ENCODE data around the gene XKR7.

XKR7 gene

GRCh38 chr20:31943052-31943471, 24.9 kb upstream of the XKR7 start:
- peaks cover 3% of the 10 kb centered on the region for H3K9me3 ChIP-seq (ENCODE audit: control insufficient read depth, low read length)
- DNase-seq = no peak
- H3K4me2 ChIP-seq (ENCODE audit: low read length, poor library complexity, severe bottlenecking) = no peak overlapping the region
- no peak overlapping the region for H3K23ac ChIP-seq (ENCODE audit: low read length in 2 of 2)
- no peak overlapping the region for H3K4ac ChIP-seq (ENCODE audit: low read depth in 1 of 2, low read length in 2 of 2)
- H3K36me3 ChIP-seq (ENCODE audit: control insufficient read depth in 1 of 2, insufficient read depth in 2 of 2, low read depth in 1 of 2, low read length in 2 of 2) = peaks cover 43 to 54% of the 10 kb centered on the region in 2 experiments
- H2AK5ac ChIP-seq (ENCODE audit: low read length, severe bottlenecking) = no peak overlapping the region
- H3K27ac ChIP-seq (ENCODE audit: low read length, poor library complexity, severe bottlenecking) = no peak overlapping the region
- no peaks in the 10 kb centered on the region for H3K4me1 ChIP-seq (ENCODE audit: control insufficient read depth, insufficient read depth, low read depth, low read length)
- peaks cover 19% of the 10 kb centered on the region for H3K79me1 ChIP-seq (replicated peaks; ENCODE audit: low read length, poor library complexity, severe bottlenecking)
- no peak overlapping the region for H4K91ac ChIP-seq (ENCODE audit: low read length)
- H2BK15ac ChIP-seq (ENCODE audit: low read depth, poor library complexity, severe bottlenecking) = no peak overlapping the region
- no peak overlapping the region for H4K8ac ChIP-seq (ENCODE audit: low read length)
- no peak overlapping the region for H2BK5ac ChIP-seq (ENCODE audit: low read depth, low read length, poor library complexity, severe bottlenecking)
- H3K9ac ChIP-seq (ENCODE audit: low read length) = no peak overlapping the region
- peaks cover 0 to 4% of the 10 kb centered on the region in 2 experiments for H3K27me3 ChIP-seq (ENCODE audit: control insufficient read depth in 1 of 2, insufficient read depth in 1 of 2, low read length in 2 of 2)
- no peak overlapping the region for H2AFZ ChIP-seq (ENCODE audit: low read depth, low read length)
- no peak overlapping the region for H3K14ac ChIP-seq (ENCODE audit: low read length in 2 of 2)
- H2BK12ac ChIP-seq (ENCODE audit: low read length in 2 of 2) = no peak overlapping the region
- 92% methylated on average over 2 of the region's 2 CpGs for WGBS
- no peak overlapping the region for H3K4me3 ChIP-seq (ENCODE audit: insufficient read depth in 1 of 2, low read depth in 1 of 2, low read length in 2 of 2)
- H2BK120ac ChIP-seq (ENCODE audit: low read depth, low read length) = no peak overlapping the region
- H3K18ac ChIP-seq (ENCODE audit: low read depth in 1 of 2, low read length in 2 of 2) = no peak overlapping the region

- no peak overlapping the region for H2BK12ac ChIP-seq (ENCODE audit: low read length in 2 of 2)
- no peak overlapping the region for H2AK5ac ChIP-seq (ENCODE audit: low read length, severe bottlenecking)
- H3K9me3 ChIP-seq (ENCODE audit: control insufficient read depth, low read length) = peaks cover 6% of the 10 kb centered on the region
- H3K4ac ChIP-seq (ENCODE audit: low read depth in 1 of 2, low read length in 2 of 2) = no peak overlapping the region
- H3K27ac ChIP-seq (ENCODE audit: low read length, poor library complexity, severe bottlenecking) = no peak overlapping the region
- H4K8ac ChIP-seq (ENCODE audit: low read length) = no peak overlapping the region
- H3K27me3 ChIP-seq (ENCODE audit: control insufficient read depth in 1 of 2, insufficient read depth in 1 of 2, low read length in 2 of 2) = no peaks in the 10 kb centered on the region
- H3K79me1 ChIP-seq (replicated peaks; ENCODE audit: low read length, poor library complexity, severe bottlenecking) = peaks cover 35% of the 10 kb centered on the region
- no peak overlapping the region for H3K4me2 ChIP-seq (ENCODE audit: low read length, poor library complexity, severe bottlenecking)
- peaks cover 2% of the 10 kb centered on the region for H3K4me1 ChIP-seq (ENCODE audit: control insufficient read depth, insufficient read depth, low read depth, low read length)
- H2BK120ac ChIP-seq (ENCODE audit: low read depth, low read length) = no peak overlapping the region
- H4K91ac ChIP-seq (ENCODE audit: low read length) = no peak overlapping the region
- WGBS = 95% methylated on average over 4 of the region's 4 CpGs
- H3K23ac ChIP-seq (ENCODE audit: low read length in 2 of 2) = no peak overlapping the region
- H3K9ac ChIP-seq (ENCODE audit: low read length) = no peak overlapping the region
- no peak overlapping the region for H2AFZ ChIP-seq (ENCODE audit: low read depth, low read length)
- no peak overlapping the region for H2BK5ac ChIP-seq (ENCODE audit: low read depth, low read length, poor library complexity, severe bottlenecking)
- no peak overlapping the region for H3K14ac ChIP-seq (ENCODE audit: low read length in 2 of 2)
- no peak overlapping the region for H3K18ac ChIP-seq (ENCODE audit: low read depth in 1 of 2, low read length in 2 of 2)
- H3K36me3 ChIP-seq (ENCODE audit: control insufficient read depth in 1 of 2, insufficient read depth in 2 of 2, low read depth in 1 of 2, low read length in 2 of 2) = peaks cover 54 to 69% of the 10 kb centered on the region in 2 experiments
- no peak overlapping the region for H3K4me3 ChIP-seq (ENCODE audit: insufficient read depth in 1 of 2, low read depth in 1 of 2, low read length in 2 of 2)
- DNase-seq = no peak
- H2BK15ac ChIP-seq (ENCODE audit: low read depth, poor library complexity, severe bottlenecking) = no peak overlapping the region
Measured at GRCh38 chr20:31945319-31945718, 22.6 kb upstream of the XKR7 start.

GRCh38 chr20:31945785-31946184, 22.2 kb upstream of the XKR7 start:
- Histone ChIP-seq H2BK15ac (ENCODE audit: low read depth, poor library complexity, severe bottlenecking) (no peak overlapping the region), H3K36me3 (ENCODE audit: control insufficient read depth in 1 of 2, insufficient read depth in 2 of 2, low read depth in 1 of 2, low read length in 2 of 2) (peaks cover 54 to 69% of the 10 kb centered on the region in 2 experiments), H3K27me3 (ENCODE audit: control insufficient read depth in 1 of 2, insufficient read depth in 1 of 2, low read length in 2 of 2) (no peaks in the 10 kb centered on the region), H3K14ac (ENCODE audit: low read length in 2 of 2) (no peak overlapping the region), H2AK5ac (ENCODE audit: low read length, severe bottlenecking) (no peak overlapping the region), H3K4me2 (ENCODE audit: low read length, poor library complexity, severe bottlenecking) (no peak overlapping the region), H3K18ac (ENCODE audit: low read depth in 1 of 2, low read length in 2 of 2) (no peak overlapping the region), H3K27ac (ENCODE audit: low read length, poor library complexity, severe bottlenecking) (no peak overlapping the region), H2BK120ac (ENCODE audit: low read depth, low read length) (no peak overlapping the region), H4K8ac (ENCODE audit: low read length) (no peak overlapping the region), H3K79me1 (replicated peaks; ENCODE audit: low read length, poor library complexity, severe bottlenecking) (peaks cover 35% of the 10 kb centered on the region), H2BK12ac (ENCODE audit: low read length in 2 of 2) (no peak overlapping the region), H3K9ac (ENCODE audit: low read length) (peak overlapping the region; percentile 46), H3K4me3 (ENCODE audit: insufficient read depth in 1 of 2, low read depth in 1 of 2, low read length in 2 of 2) (no peak overlapping the region), H3K4ac (ENCODE audit: low read depth in 1 of 2, low read length in 2 of 2) (no peak overlapping the region), H3K23ac (ENCODE audit: low read length in 2 of 2) (no peak overlapping the region), H3K9me3 (ENCODE audit: control insufficient read depth, low read length) (peaks cover 6% of the 10 kb centered on the region), H4K91ac (ENCODE audit: low read length) (no peak overlapping the region), H2AFZ (ENCODE audit: low read depth, low read length) (no peak overlapping the region), H3K4me1 (ENCODE audit: control insufficient read depth, insufficient read depth, low read depth, low read length) (peaks cover 2% of the 10 kb centered on the region), H2BK5ac (ENCODE audit: low read depth, low read length, poor library complexity, severe bottlenecking) (no peak overlapping the region)
- 97% methylated on average over 6 of the region's 6 CpGs for WGBS
- no peak for DNase-seq

GRCh38 chr20:31948008-31948407, 19.9 kb upstream of the XKR7 start:
- Histone ChIP-seq H3K27ac (ENCODE audit: low read length, poor library complexity, severe bottlenecking) (no peak overlapping the region), H2BK120ac (ENCODE audit: low read depth, low read length) (no peak overlapping the region), H3K79me1 (replicated peaks; ENCODE audit: low read length, poor library complexity, severe bottlenecking) (peaks cover 36% of the 10 kb centered on the region), H3K36me3 (ENCODE audit: control insufficient read depth in 1 of 2, insufficient read depth in 2 of 2, low read depth in 1 of 2, low read length in 2 of 2) (peaks cover 54 to 59% of the 10 kb centered on the region in 2 experiments), H4K8ac (ENCODE audit: low read length) (no peak overlapping the region), H3K4me1 (ENCODE audit: control insufficient read depth, insufficient read depth, low read depth, low read length) (peaks cover 4% of the 10 kb centered on the region), H3K4me3 (ENCODE audit: insufficient read depth in 1 of 2, low read depth in 1 of 2, low read length in 2 of 2) (no peak overlapping the region), H4K91ac (ENCODE audit: low read length) (no peak overlapping the region), H2BK12ac (ENCODE audit: low read length in 2 of 2) (no peak overlapping the region), H2BK5ac (ENCODE audit: low read depth, low read length, poor library complexity, severe bottlenecking) (no peak overlapping the region), H3K18ac (ENCODE audit: low read depth in 1 of 2, low read length in 2 of 2) (no peak overlapping the region), H3K4me2 (ENCODE audit: low read length, poor library complexity, severe bottlenecking) (no peak overlapping the region), H2BK15ac (ENCODE audit: low read depth, poor library complexity, severe bottlenecking) (no peak overlapping the region), H3K27me3 (ENCODE audit: control insufficient read depth in 1 of 2, insufficient read depth in 1 of 2, low read length in 2 of 2) (no peaks in the 10 kb centered on the region), H3K23ac (ENCODE audit: low read length in 2 of 2) (no peak overlapping the region), H2AFZ (ENCODE audit: low read depth, low read length) (no peak overlapping the region), H3K14ac (ENCODE audit: low read length in 2 of 2) (no peak overlapping the region), H3K4ac (ENCODE audit: low read depth in 1 of 2, low read length in 2 of 2) (no peak overlapping the region), H2AK5ac (ENCODE audit: low read length, severe bottlenecking) (no peak overlapping the region), H3K9ac (ENCODE audit: low read length) (no peak overlapping the region), H3K9me3 (ENCODE audit: control insufficient read depth, low read length) (peaks cover 6% of the 10 kb centered on the region)
- no peak for DNase-seq
- 99% methylated on average over 2 of the region's 2 CpGs for WGBS
